NCI-H774 (cell line): Measurements from ENCODE around the gene NME7.

ENCODE experiments used
- DNase-seq: peaks from one replicate; lab custom pipeline; 2025; lab: John Stamatoyannopoulos, UW

The NME7 gene

GRCh38 chr1:169106921-169107602 lies 260.5 kb downstream of the NME7 start:
- DNase-seq = peak; percentile 19

DNA sequence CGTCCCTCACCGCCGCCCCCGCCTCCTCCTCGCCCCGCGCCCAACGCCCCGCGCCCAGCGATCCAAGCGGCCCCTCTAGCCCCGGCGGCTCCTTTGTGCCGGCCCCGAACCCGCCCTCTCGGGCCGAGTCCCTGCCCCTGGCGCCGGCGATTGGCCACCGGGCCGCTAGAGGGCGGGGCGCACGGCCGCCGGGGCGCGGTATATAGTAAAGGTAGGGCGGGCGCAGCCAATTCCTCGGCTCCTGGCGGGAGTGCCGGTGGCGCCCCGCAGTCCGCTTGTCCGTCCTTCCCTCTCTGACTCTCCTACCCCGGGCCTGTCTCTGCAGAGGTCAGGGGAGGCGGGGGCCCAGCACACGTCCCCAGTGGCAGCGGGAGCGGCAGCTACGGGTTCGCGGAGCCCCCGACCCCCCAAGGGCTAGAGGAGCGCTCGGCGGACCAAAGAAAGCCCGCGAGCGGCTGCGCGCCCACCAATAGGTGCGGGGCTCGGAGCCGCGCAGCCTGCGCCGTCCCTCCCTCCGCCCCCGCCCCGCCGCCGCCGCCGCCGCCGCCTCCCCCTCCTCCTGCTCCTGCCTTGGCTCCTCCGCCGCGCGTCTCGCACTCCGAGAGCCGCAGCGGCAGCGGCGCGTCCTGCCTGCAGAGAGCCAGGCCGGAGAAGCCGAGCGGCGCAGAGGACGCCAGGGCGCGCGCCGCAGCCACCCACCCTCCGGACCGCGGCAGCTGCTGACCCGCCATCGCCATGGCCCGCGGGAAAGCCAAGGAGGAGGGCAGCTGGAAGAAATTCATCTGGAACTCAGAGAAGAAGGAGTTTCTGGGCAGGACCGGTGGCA lies 261.3 kb downstream of the NME7 start, which contains the start of gene ATP1B1:
Gene ATP1B1, plus strand, starts transcription at position 596 of the 826 bp plus-strand sequence. Its CDS starts 140 bp downstream, at position 736.
- peak; percentile 95 for DNase-seq

- peak; percentile 90 for DNase-seq
Measured at GRCh38 chr1:169105434-169106094, 262.0 kb downstream of the NME7 start.

DNA sequence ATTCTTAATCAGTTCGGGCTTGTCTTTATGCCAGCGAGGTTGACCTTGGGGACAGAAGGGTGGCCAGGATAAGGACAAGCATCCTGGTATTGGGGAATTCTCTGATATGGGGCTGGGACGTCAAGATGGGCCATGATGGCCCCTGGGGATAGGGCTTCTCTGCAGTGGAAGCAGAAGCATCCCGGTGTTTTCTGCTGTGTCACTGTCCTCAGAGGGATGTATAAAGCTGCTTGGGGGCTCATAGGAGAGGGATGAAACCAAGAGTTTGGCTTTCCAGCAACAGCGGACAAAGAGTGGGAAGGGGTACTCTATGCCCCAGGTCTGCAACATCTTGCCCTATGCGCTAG lies 262.5 kb downstream of the NME7 start:
- DNase-seq = no peak

DNA sequence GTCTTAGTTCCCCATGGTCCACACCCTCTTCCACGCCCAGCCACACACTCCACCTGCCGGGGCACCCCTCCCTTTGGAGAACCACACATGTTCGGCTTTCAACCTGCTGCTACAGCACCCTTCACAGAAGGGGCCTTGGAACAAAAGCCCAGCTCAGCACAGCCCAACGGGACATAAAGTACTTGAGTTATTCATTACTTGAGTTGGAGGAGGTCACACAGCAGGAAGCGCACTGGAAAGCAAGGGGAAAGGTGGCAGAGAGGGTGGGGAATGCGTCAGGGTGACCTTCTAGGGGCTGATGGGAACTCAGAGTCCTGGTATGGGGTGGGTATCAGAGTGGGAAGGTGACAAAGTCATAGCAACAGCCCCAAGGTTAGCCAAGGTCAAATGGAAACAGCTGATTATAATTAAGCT lies 264.1 kb downstream of the NME7 start:
- DNase-seq = peak; percentile 41

GRCh38 chr1:169103002-169103401 lies 264.6 kb downstream of the NME7 start:
- DNase-seq = no peak

GRCh38 chr1:169102567-169102966 lies 265.0 kb downstream of the NME7 start:
- DNase-seq = no peak

- no peak for DNase-seq
Measured at GRCh38 chr1:169100651-169101088, 266.9 kb downstream of the NME7 start.

GRCh38 chr1:169100208-169100607 lies 267.4 kb downstream of the NME7 start:
- DNase-seq = no peak

- DNase-seq = no peak
Measured at GRCh38 chr1:169099561-169099960, 268.0 kb downstream of the NME7 start.

- DNase-seq = no peak
Measured at GRCh38 chr1:169098380-169098779, 269.2 kb downstream of the NME7 start.

DNA sequence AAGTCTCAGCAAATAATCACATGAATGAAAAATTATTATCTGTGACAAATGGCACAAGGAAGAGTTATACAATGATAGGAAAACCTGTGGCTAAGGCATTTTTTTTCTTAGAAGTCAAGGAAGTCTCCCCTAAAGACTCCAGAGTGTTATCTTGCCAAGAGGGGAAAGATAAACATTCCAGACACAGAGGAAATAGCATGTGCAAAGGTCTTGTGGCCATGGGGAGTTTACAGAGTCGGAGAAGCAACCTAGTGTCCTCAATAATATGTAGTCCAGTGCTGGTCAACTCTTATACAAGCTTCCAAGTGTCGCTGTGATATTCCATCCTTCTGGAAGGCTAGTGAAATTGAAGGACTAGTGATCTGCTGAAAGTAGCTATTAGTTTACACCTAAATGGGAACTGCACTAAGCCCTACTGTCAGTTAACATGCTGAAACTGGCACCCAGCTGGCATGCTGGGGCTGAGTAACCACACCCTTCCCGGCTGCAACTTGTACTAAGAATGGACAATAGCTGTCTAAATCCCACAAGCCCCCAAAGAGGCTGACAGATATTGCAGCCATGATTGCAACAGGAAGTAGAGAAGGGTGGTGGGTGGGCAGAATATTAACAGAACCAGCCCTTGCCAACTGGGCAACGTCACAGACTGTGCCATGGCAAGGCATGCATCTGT lies 272.6 kb downstream of the NME7 start:
- no peak for DNase-seq

GRCh38 chr1:169092399-169092798 lies 275.2 kb downstream of the NME7 start:
- DNase-seq = no peak

GRCh38 chr1:169091480-169091941 lies 276.1 kb downstream of the NME7 start:
- no peak for DNase-seq

- no peak for DNase-seq
Measured at GRCh38 chr1:169090900-169091311, 276.7 kb downstream of the NME7 start.

DNA sequence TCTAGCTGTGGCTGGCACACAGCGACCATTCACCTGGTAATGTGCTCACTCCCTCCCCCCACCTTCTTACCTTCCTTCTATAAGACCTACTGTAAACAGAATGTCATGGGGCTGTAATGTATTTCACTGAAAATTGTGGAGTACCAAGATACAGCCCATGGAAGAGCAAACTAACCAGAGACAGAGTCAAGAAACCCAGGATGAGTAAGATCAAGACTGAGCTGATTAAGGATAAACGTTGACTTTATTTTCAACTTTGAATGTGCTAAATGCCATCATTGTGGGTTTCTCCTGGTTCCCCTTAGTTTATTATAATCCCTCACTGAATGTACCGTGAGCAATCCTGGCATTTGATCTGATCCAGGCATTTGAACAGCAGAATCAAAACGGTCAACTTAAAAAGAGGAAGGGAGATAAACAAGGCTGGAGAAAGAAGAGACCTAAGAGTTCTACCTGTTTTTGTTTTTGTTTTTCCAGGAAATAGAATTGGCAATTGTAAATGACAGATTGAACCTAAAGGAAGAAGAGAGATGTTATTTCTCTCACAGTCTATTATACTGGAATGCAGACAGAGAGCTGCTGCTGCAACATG lies 277.2 kb downstream of the NME7 start:
- DNase-seq = no peak

DNA sequence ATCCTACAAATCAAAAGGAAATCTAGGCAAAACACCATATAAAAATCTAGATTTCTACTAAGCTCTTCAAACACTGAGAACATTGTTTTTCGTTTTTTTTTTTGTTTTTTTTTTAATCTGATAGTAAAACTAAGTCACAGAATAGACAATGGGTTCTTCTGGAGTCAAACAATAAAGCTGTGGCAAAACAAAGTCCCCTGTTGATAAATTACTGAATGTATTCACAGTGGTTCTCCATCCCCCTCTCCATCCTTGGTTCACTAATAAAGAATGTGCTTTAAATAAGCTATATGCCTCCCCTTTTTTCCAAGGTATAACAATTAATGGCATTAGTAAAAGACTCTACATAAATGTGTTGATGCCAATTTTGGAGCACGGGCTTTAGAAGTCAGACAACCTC lies 277.8 kb downstream of the NME7 start:
- no peak for DNase-seq

- DNase-seq = no peak
Measured at GRCh38 chr1:169087876-169088275, 279.7 kb downstream of the NME7 start.

DNA sequence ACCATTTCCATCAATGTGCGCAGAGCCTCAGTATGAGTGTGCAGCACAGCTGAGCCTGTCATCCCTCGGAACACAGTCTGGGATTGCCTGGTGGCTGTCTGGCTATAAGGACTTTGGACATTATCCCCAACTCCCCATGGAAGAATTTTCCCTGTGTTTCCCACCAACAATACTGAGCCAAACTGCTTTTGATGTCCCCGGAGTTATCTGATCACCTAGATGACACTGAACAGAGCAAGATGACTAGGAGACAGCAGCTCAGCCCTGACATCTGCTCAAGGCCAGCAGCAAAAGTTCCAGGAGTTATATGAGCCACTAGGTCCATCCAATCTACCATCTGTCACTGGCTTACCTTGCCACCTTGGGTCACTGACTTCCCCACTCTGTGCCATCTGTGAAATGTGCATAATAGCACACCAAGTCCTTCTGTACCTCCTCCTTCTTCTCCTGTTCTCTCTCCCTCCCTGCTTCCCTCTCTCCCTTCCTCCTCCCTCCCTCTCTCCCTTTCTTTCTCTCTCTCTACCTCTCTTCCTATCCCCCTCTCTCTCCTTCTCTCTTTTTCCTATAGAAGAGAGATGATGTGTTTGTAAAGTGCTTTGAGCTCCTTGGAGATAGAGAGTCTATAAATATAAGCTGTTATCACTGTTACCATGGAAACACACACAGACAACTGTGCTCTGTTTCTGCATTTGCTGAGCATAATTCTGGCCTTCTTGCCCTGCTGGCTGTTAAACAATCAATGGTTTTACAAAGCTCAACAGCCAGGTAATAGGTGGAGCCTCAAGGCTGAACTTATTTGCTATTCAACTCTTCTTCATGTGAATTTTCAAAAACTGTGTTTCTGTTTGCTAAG lies 280.8 kb downstream of the NME7 start:
- peak; percentile 40 for DNase-seq

GRCh38 chr1:169085911-169086310 lies 281.7 kb downstream of the NME7 start:
- DNase-seq = no peak
